Measurements from ENCODE around the gene LPIN1. TPM values are rescaled to one million over a fixed set of nuclear protein-coding genes. Genes with fewer than 3 reads are reported as not detected.

LPIN1 gene
- total and polyA plus RNA-seq, 5 donors from 2014 or later = 20.3 to 94.9 (median 26.6) TPM

- Mint-ChIP-seq H3K9me3 (no peaks in the 10 kb centered on the region), H3K27me3 (no peaks in the 10 kb centered on the region), H3K36me3 (peaks cover 67% of the 10 kb centered on the region), H3K4me3 (no peak overlapping the region), H3K27ac (peak overlapping the region in 2 of 3 donors; percentile 11 to 75), H3K4me1 (peaks cover 0 to 5% (median under 1%) of the 10 kb centered on the region in 4 donors)
- no peak overlapping the region for H3K27ac ChIP-seq (ENCODE audit: insufficient read depth, low read length, poor library complexity, severe bottlenecking)
- H3K4me1 ChIP-seq (ENCODE audit: control insufficient read depth, insufficient read depth, low read length, poor library complexity, severe bottlenecking) = no peaks in the 10 kb centered on the region
- no peaks in the 10 kb centered on the region for H3K27me3 ChIP-seq (ENCODE audit: control insufficient read depth, insufficient read depth, low read length)
- no peak overlapping the region for H3K4me3 ChIP-seq (ENCODE audit: low read depth, low read length)
- peaks cover 81% of the 10 kb centered on the region for H3K36me3 ChIP-seq (ENCODE audit: control insufficient read depth, insufficient read depth, low read length)
- no peaks in the 10 kb centered on the region for H3K9me3 ChIP-seq (ENCODE audit: control insufficient read depth in 2 of 2, low read length in 2 of 2)
- DNase-seq (no peak), ATAC-seq (ENCODE audit: low read depth in 2 of 2) (no peak)
These were observed 61.0 kb downstream of the LPIN1 start for GRCh38 chr2:11807156-11808015.

- peaks cover 0 to 2% (median 0%) of the 10 kb centered on the region in 7 donors for H3K9me3 Mint-ChIP-seq
- Histone ChIP-seq H3K9me3 (ENCODE audit: control insufficient read depth in 2 of 2, low read length in 2 of 2) (no peaks in the 10 kb centered on the region), H3K4me3 (ENCODE audit: low read depth, low read length) (no peak overlapping the region), H3K36me3 (ENCODE audit: control insufficient read depth, insufficient read depth, low read length) (peaks cover 78% of the 10 kb centered on the region), H3K4me1 (ENCODE audit: control insufficient read depth, insufficient read depth, low read length, poor library complexity, severe bottlenecking) (no peaks in the 10 kb centered on the region), H3K27ac (ENCODE audit: insufficient read depth, low read length, poor library complexity, severe bottlenecking) (no peak overlapping the region), H3K27me3 (ENCODE audit: control insufficient read depth, insufficient read depth, low read length) (no peaks in the 10 kb centered on the region)
- H3K4me1 Mint-ChIP-seq = peaks cover 0 to 5% (median under 1%) of the 10 kb centered on the region in 4 donors
- peaks cover 71% of the 10 kb centered on the region for H3K36me3 Mint-ChIP-seq
- H3K27me3 Mint-ChIP-seq = no peaks in the 10 kb centered on the region
- no peak overlapping the region for H3K4me3 Mint-ChIP-seq
- DNase-seq = no peak
- H3K27ac Mint-ChIP-seq = peak overlapping the region in 1 of 3 donors; percentile 75
- no peak for ATAC-seq (ENCODE audit: low read depth in 2 of 2)
These were observed 61.6 kb downstream of the LPIN1 start for GRCh38 chr2:11808016-11808400.

- Histone ChIP-seq H3K4me3 (ENCODE audit: low read depth, low read length) (no peak overlapping the region), H3K27ac (ENCODE audit: insufficient read depth, low read length, poor library complexity, severe bottlenecking) (no peak overlapping the region), H3K4me1 (ENCODE audit: control insufficient read depth, insufficient read depth, low read length, poor library complexity, severe bottlenecking) (no peaks in the 10 kb centered on the region), H3K36me3 (ENCODE audit: control insufficient read depth, insufficient read depth, low read length) (peaks cover 74% of the 10 kb centered on the region), H3K27me3 (ENCODE audit: control insufficient read depth, insufficient read depth, low read length) (no peaks in the 10 kb centered on the region), H3K9me3 (ENCODE audit: control insufficient read depth in 2 of 2, low read length in 2 of 2) (no peaks in the 10 kb centered on the region)
- H3K27me3 Mint-ChIP-seq = no peaks in the 10 kb centered on the region
- ATAC-seq (ENCODE audit: low read depth in 2 of 2) (no peak), DNase-seq (no peak)
- H3K4me3 Mint-ChIP-seq = no peak overlapping the region
- peaks cover 74% of the 10 kb centered on the region for H3K36me3 Mint-ChIP-seq
- peaks cover 0 to 5% (median under 1%) of the 10 kb centered on the region in 4 donors for H3K4me1 Mint-ChIP-seq
- peaks cover 0 to 2% (median 0%) of the 10 kb centered on the region in 7 donors for H3K9me3 Mint-ChIP-seq
- peak overlapping the region in 1 of 3 donors; percentile 17 for H3K27ac Mint-ChIP-seq
These were observed 63.3 kb downstream of the LPIN1 start for GRCh38 chr2:11809586-11810236.

- Histone ChIP-seq H3K36me3 (ENCODE audit: control insufficient read depth, insufficient read depth, low read length) (peaks cover 74% of the 10 kb centered on the region), H3K27me3 (ENCODE audit: control insufficient read depth, insufficient read depth, low read length) (no peaks in the 10 kb centered on the region), H3K4me3 (ENCODE audit: low read depth, low read length) (no peak overlapping the region), H3K9me3 (ENCODE audit: control insufficient read depth in 2 of 2, low read length in 2 of 2) (no peaks in the 10 kb centered on the region), H3K27ac (ENCODE audit: insufficient read depth, low read length, poor library complexity, severe bottlenecking) (no peak overlapping the region), H3K4me1 (ENCODE audit: control insufficient read depth, insufficient read depth, low read length, poor library complexity, severe bottlenecking) (no peaks in the 10 kb centered on the region)
- peaks cover 0 to 5% (median 1%) of the 10 kb centered on the region in 4 donors for H3K4me1 Mint-ChIP-seq
- peaks cover 0 to 2% (median 0%) of the 10 kb centered on the region in 7 donors for H3K9me3 Mint-ChIP-seq
- DNase-seq (no peak), ATAC-seq (ENCODE audit: low read depth in 2 of 2) (no peak)
- no peak overlapping the region for H3K4me3 Mint-ChIP-seq
- H3K27me3 Mint-ChIP-seq = no peaks in the 10 kb centered on the region
- peak overlapping the region in 1 of 3 donors; percentile 43 for H3K27ac Mint-ChIP-seq
- peaks cover 74% of the 10 kb centered on the region for H3K36me3 Mint-ChIP-seq
These were observed 64.0 kb downstream of the LPIN1 start for GRCh38 chr2:11810237-11810977.

GRCh38 chr2:11811036-11811654, 64.7 kb downstream of the LPIN1 start:
- Mint-ChIP-seq H3K4me1 (peaks cover 0 to 5% (median 3%) of the 10 kb centered on the region in 4 donors), H3K27me3 (no peaks in the 10 kb centered on the region), H3K36me3 (peaks cover 74% of the 10 kb centered on the region), H3K9me3 (peaks cover 0 to 2% (median 0%) of the 10 kb centered on the region in 7 donors), H3K27ac (peak overlapping the region in 1 of 3 donors; percentile 31), H3K4me3 (no peak overlapping the region)
- ATAC-seq (ENCODE audit: low read depth in 2 of 2) (no peak), DNase-seq (no peak)
- H3K36me3 ChIP-seq (ENCODE audit: control insufficient read depth, insufficient read depth, low read length) = peaks cover 74% of the 10 kb centered on the region
- H3K9me3 ChIP-seq (ENCODE audit: control insufficient read depth in 2 of 2, low read length in 2 of 2) = no peaks in the 10 kb centered on the region
- no peaks in the 10 kb centered on the region for H3K27me3 ChIP-seq (ENCODE audit: control insufficient read depth, insufficient read depth, low read length)
- no peaks in the 10 kb centered on the region for H3K4me1 ChIP-seq (ENCODE audit: control insufficient read depth, insufficient read depth, low read length, poor library complexity, severe bottlenecking)
- no peak overlapping the region for H3K27ac ChIP-seq (ENCODE audit: insufficient read depth, low read length, poor library complexity, severe bottlenecking)
- no peak overlapping the region for H3K4me3 ChIP-seq (ENCODE audit: low read depth, low read length)

GRCh38 chr2:11812466-11813248, 66.2 kb downstream of the LPIN1 start:
- H3K4me3 ChIP-seq (ENCODE audit: low read depth, low read length) = no peak overlapping the region
- peaks cover 71% of the 10 kb centered on the region for H3K36me3 ChIP-seq (ENCODE audit: control insufficient read depth, insufficient read depth, low read length)
- Mint-ChIP-seq H3K27ac (peak overlapping the region in 2 of 3 donors; percentile 79 to 81), H3K4me1 (peaks cover 0 to 5% (median 4%) of the 10 kb centered on the region in 4 donors), H3K27me3 (no peaks in the 10 kb centered on the region), H3K36me3 (peaks cover 75% of the 10 kb centered on the region), H3K4me3 (no peak overlapping the region), H3K9me3 (peaks cover 0 to 2% (median 0%) of the 10 kb centered on the region in 7 donors)
- DNase-seq = no peak
- H3K27me3 ChIP-seq (ENCODE audit: control insufficient read depth, insufficient read depth, low read length) = no peaks in the 10 kb centered on the region
- no peak overlapping the region for H3K27ac ChIP-seq (ENCODE audit: insufficient read depth, low read length, poor library complexity, severe bottlenecking)
- no peak for ATAC-seq (ENCODE audit: low read depth in 2 of 2)
- peaks cover 0 to 2% of the 10 kb centered on the region in 2 experiments for H3K9me3 ChIP-seq (ENCODE audit: control insufficient read depth in 2 of 2, low read length in 2 of 2)
- H3K4me1 ChIP-seq (ENCODE audit: control insufficient read depth, insufficient read depth, low read length, poor library complexity, severe bottlenecking) = no peaks in the 10 kb centered on the region
